ENCODE measurements around the gene TNPO3.
A peak's percentile ranks its signal among the peaks of the same experiment; 100 is the strongest.

Gene TNPO3

DNA sequence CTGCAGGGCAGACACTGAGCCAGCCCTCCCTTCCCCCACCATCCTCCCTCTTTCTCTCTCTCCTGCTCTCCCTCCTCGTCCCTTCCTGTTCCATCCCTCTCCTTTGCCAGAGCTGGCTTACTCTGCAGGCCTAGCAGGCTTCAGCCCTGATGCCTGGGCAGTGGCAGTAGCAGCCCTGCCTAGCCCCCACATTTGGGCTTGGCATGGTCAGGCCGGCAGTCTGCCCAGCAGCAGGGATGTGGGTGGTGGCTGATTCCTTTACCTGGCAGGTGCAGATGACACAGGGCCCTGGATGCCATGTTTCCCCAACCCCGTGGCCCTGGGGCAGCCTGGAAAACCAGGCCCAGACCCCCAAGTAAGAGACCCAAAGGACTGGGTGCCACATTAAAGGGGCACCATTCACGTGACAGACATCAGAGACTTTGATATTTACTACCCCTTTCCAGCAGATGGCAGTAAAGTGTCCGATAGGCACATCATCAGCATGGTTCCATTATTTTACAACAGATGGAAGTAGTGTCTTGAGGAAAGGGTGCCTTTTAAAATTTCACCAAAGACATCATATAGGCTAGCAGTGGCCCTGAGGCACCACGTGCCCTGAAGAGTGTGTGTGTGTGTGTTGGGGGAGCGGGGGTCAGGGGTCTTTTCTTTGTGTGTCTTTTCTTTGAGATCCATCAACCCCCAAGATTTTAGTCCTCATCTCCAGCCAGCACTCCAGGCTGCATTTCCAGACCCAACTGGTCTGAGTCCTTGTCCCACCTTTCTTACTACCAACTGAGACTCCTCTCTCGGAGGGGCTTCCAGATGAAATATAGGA, 150.3 kb downstream of the TNPO3 start:
- DNase-seq, result peak; percentile 74
